GM19240 (cell line): ENCODE data around the gene F8.
"Not testable (repeated sequence)": the region's sequence is repeated elsewhere in the genome, so short reads cannot be mapped to it uniquely, and the experiment has no call there.

Source experiments
- DNase-seq: peaks from one replicate; pipeline ENCODE4 v3.0.0; 2011; ENCODE audit warnings: low spot score; ENCODE audit not compliant: insufficient read length

Gene F8

GRCh38 chrX:154816326-154816898 is 206.1 kb downstream of the F8 start:
- not testable (repeated sequence) for DNase-seq

GRCh38 chrX:154815274-154815818 is 207.2 kb downstream of the F8 start:
- no peak for DNase-seq

GRCh38 chrX:154813801-154814200 is 208.7 kb downstream of the F8 start:
- no peak for DNase-seq

- no peak for DNase-seq
These were observed 210.0 kb downstream of the F8 start for GRCh38 chrX:154812341-154813101.

- DNase-seq: no peak
These were observed 212.4 kb downstream of the F8 start for GRCh38 chrX:154809939-154810665.

GRCh38 chrX:154806837-154807501 is 215.6 kb downstream of the F8 start:
- DNase-seq: no peak

- DNase-seq: no peak
These were observed 216.8 kb downstream of the F8 start for GRCh38 chrX:154805696-154806091.

- DNase-seq: peak; percentile 34
These were observed 217.4 kb downstream of the F8 start, which contains the start of gene MPP1 for GRCh38 chrX:154804957-154805695. Gene MPP1 (minus strand): TSS chrX:154805485. CDS start chrX:154805373, 112 bp downstream.

- no peak for DNase-seq
These were observed 218.1 kb downstream of the F8 start for GRCh38 chrX:154804261-154804956.

GRCh38 chrX:154802947-154803346 is 219.6 kb downstream of the F8 start:
- no peak for DNase-seq

GRCh38 chrX:154800478-154801210 is 221.9 kb downstream of the F8 start:
- DNase-seq: no peak

- DNase-seq: no peak
These were observed 222.8 kb downstream of the F8 start for GRCh38 chrX:154799556-154800348.

GRCh38 chrX:154797006-154797405 is 225.5 kb downstream of the F8 start:
- DNase-seq: no peak

GRCh38 chrX:154795016-154795415 is 227.5 kb downstream of the F8 start:
- DNase-seq: no peak

GRCh38 chrX:154793084-154793795 is 229.3 kb downstream of the F8 start:
- no peak for DNase-seq

GRCh38 chrX:154791939-154792338 is 230.6 kb downstream of the F8 start:
- DNase-seq: no peak

GRCh38 chrX:154791467-154791866 is 231.1 kb downstream of the F8 start:
- DNase-seq: no peak
